Smooth muscle cell (in vitro differentiated cells): ENCODE data around the gene MAN2A1. TPM values are rescaled to one million over a fixed set of nuclear protein-coding genes. Genes with fewer than 3 reads are reported as not detected.

Source experiments
- DNase-seq: peaks from one replicate; lab custom pipeline; 2025; ENCODE audit not compliant: unreplicated experiment; lab: John Stamatoyannopoulos, UW
- H2AFZ ChIP-seq: fragments of 200-600 bp; sonication (generic); 2 replicates; pipeline ENCODE4 v1.6.0; 2016; ENCODE audit warnings: antibody characterized with exemption, low read depth, mild to moderate bottlenecking
- H3F3A ChIP-seq: fragments of 200-600 bp; sonication (generic); 2 replicates; pipeline ENCODE4 v1.6.0; 2017; ENCODE audit warnings: antibody characterized with exemption, low read depth
- H3K27ac ChIP-seq: fragments of 200-600 bp; sonication (generic); 2 replicates; pipeline ENCODE4 v1.5.1; 2016; ENCODE audit warnings: low read depth, mild to moderate bottlenecking
- H3K27me3 ChIP-seq: fragments of 200-600 bp; sonication (generic); 2 replicates; pipeline ENCODE4 v1.6.1; 2016; ENCODE audit warnings: low read depth, mild to moderate bottlenecking
- H3K36me3 ChIP-seq: fragments of 200-600 bp; sonication (generic); 2 replicates; pipeline ENCODE4 v1.5.1; 2016; ENCODE audit warnings: low read depth
- H3K4me1 ChIP-seq: fragments of 200-600 bp; sonication (generic); 2 replicates; pipeline ENCODE4 v1.5.1; 2016; ENCODE audit warnings: low read depth
- H3K4me2 ChIP-seq: fragments of 200-600 bp; sonication (generic); 2 replicates; pipeline ENCODE4 v1.6.0; 2016; ENCODE audit warnings: mild to moderate bottlenecking
- H3K4me3 ChIP-seq: fragments of 200-600 bp; sonication (generic); 2 replicates; pipeline ENCODE4 v1.5.1; 2016; ENCODE audit warnings: mild to moderate bottlenecking
- H3K79me2 ChIP-seq: fragments of 200-600 bp; sonication (generic); 2 replicates; pipeline ENCODE4 v1.6.0; 2016; ENCODE audit warnings: low read depth, mild to moderate bottlenecking
- H3K9ac ChIP-seq: fragments of 200-600 bp; sonication (generic); 2 replicates; pipeline ENCODE4 v1.6.0; 2016; ENCODE audit warnings: low read depth
- H3K9me3 ChIP-seq: fragments of 200-600 bp; sonication (generic); replicated peaks from 2 replicates; pipeline ENCODE4 v1.5.1; 2016; ENCODE audit warnings: low read depth
- H4K20me1 ChIP-seq: fragments of 200-600 bp; sonication (generic); 2 replicates; pipeline ENCODE4 v1.6.0; 2016; ENCODE audit warnings: low read depth
- CTCF ChIP-seq: fragments of 200-600 bp; sonication (generic); IDR thresholded peaks from 2 replicates; pipeline ENCODE4 v1.5.1; 2017; ENCODE audit warnings: borderline replicate concordance, mild to moderate bottlenecking, antibody characterized with exemption; ENCODE audit not compliant: insufficient read depth, poor library complexity, severe bottlenecking
- WGBS: methylation state at CpG from one replicate; pipeline ENCODE4 v1.1.7; 2016; ENCODE audit warnings: low lambda C conversion rate; 5-methylcytosine and 5-hydroxymethylcytosine counted together
- polyA plus RNA-seq: library from polyadenylated mRNA; unstranded; fragments of >200 nt; fragmentation: Nextera tagmentation; extraction: Ambion mirVana; gene quantifications from 2 replicates; pipeline ENCODE4 v1.2.1, GENCODE V29; 2016
- total RNA-seq: library from RNA; depleted of rRNA; stranded (reverse); fragments of >200 nt; gene quantifications from 2 replicates; pipeline ENCODE4 v1.2.3, GENCODE V29; 2014

Gene MAN2A1
- total and polyA plus RNA-seq, 2 experiments from 2014 or later = 20.3 to 112 TPM

DNA sequence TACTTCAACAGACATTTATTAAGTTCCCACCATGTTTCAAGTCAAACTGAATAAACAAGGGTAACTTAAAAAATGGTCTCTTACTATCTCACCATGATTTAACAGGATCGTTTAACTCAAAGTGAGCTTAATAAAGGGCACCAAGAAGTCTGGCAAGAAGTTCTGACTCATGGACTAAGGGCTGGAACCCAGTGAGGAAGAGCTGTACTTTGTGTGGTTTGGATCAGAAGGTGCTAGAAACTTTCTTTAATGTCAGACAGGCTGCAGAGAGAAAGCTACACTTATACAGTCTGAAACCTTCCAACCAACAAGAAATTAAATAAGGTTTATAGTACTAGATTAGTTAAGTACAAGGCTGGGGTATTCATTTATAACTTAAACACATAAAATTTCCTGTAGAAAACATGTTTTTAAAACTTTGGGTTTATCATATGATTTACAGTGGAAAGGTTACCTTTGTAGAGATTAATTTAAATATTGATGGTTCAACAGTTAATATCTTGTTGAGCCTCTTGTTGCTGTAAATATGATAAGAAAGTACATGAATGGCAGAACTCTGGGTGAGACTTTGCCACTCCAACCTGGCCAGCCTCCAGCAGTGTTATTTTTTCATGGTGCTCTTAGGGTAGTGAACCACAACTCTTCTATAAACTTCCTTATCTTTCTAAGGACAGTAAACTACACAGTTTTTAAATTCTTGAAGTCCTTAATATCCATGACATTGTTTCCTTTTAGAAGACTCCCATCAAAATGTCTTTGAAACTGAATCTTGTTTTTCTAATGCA lies 162.8 kb downstream of the MAN2A1 start:
- H3K9me3 ChIP-seq = no peaks in the 10 kb centered on the region

GRCh38 chr5:109853377-109853776 lies 163.7 kb downstream of the MAN2A1 start:
- Histone ChIP-seq H3K9me3 (no peaks in the 10 kb centered on the region), H3F3A (peaks cover 9% of the 10 kb centered on the region), H4K20me1 (no peaks in the 10 kb centered on the region), H2AFZ (no peak overlapping the region), H3K9ac (no peak overlapping the region), H3K4me2 (peak overlapping the region; percentile 74), H3K36me3 (peaks cover 4% of the 10 kb centered on the region), H3K79me2 (no peaks in the 10 kb centered on the region), H3K4me1 (peaks cover 27% of the 10 kb centered on the region), H3K4me3 (no peak overlapping the region), H3K27me3 (no peaks in the 10 kb centered on the region), H3K27ac (peak overlapping the region; percentile 85)
- DNase-seq = no peak
- TF ChIP-seq CTCF = no peak
- 43% methylated on average over 3 of the region's 3 CpGs for WGBS

More for the DNA sequence above, 162.8 kb downstream of the MAN2A1 start:
- peak overlapping the region; percentile 85 for H3K27ac ChIP-seq
- no peak for TF ChIP-seq CTCF
- peak overlapping the region; percentile 74 for H3K4me2 ChIP-seq
- H4K20me1 ChIP-seq = no peaks in the 10 kb centered on the region
- H3K36me3 ChIP-seq = peaks cover 5% of the 10 kb centered on the region
- H2AFZ ChIP-seq = no peak overlapping the region
- 0% methylated on average over 1 of the region's 1 CpG for WGBS
- peaks cover 27% of the 10 kb centered on the region for H3K4me1 ChIP-seq
- DNase-seq = no peak
- H3K9ac ChIP-seq = no peak overlapping the region
- no peaks in the 10 kb centered on the region for H3K79me2 ChIP-seq
- H3F3A ChIP-seq = peaks cover 9% of the 10 kb centered on the region
- no peak overlapping the region for H3K4me3 ChIP-seq
- H3K27me3 ChIP-seq = no peaks in the 10 kb centered on the region

DNA sequence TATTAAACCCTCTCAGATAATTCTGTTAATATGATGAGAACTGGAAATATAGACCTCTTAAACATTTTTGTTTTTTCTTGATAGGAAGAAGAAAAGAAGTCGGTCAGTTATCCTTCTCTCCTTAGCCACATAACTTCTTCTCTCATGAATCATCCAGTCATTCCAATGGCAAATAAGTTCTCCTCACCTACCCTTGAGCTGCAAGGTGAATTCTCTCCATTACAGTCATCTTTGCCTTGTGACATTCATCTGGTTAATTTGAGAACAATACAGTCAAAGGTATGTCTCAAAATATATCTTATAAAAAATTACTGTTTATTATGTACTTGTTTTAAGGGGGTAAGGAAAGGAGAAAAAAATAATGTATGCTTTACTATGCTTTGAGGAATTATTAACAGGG lies 165.3 kb downstream of the MAN2A1 start:
- Histone ChIP-seq H3K9ac (peak overlapping the region; percentile 42), H3F3A (peaks cover 9% of the 10 kb centered on the region), H3K4me3 (no peak overlapping the region), H3K4me2 (peak overlapping the region; percentile 49), H3K27me3 (no peaks in the 10 kb centered on the region), H3K36me3 (peaks cover 4% of the 10 kb centered on the region), H3K9me3 (no peaks in the 10 kb centered on the region), H3K4me1 (peaks cover 27% of the 10 kb centered on the region), H3K27ac (peak overlapping the region; percentile 88), H2AFZ (no peak overlapping the region), H3K79me2 (no peaks in the 10 kb centered on the region), H4K20me1 (no peaks in the 10 kb centered on the region)
- 52% methylated on average over 1 of the region's 1 CpG for WGBS
- TF ChIP-seq CTCF = no peak
- no peak for DNase-seq
